ENCODE measurements around the gene SERPINA9. TPM values are rescaled to one million over a fixed set of nuclear protein-coding genes. Genes with fewer than 3 reads are reported as not detected.
"Not testable (repeated sequence)": the region's sequence is repeated elsewhere in the genome, so short reads cannot be mapped to it uniquely, and the experiment has no call there.

Gene SERPINA9
- total RNA-seq, 3 donors from 2014 or later (not counting 1 experiment from before 2014, with no cell fraction given): not detected

GRCh38 chr14:94483729-94484275 lies 7.8 kb upstream of the SERPINA9 start:
- no peak overlapping the region for H3K4me3 Mint-ChIP-seq
- 85% methylated on average over 4 of the region's 7 CpGs for WGBS (ENCODE audit: insufficient coverage)
- H3K4me1 Mint-ChIP-seq: no peaks in the 10 kb centered on the region
- peaks cover 0 to under 1% of the 10 kb centered on the region in 2 donors for H3K9me3 Mint-ChIP-seq
- Histone ChIP-seq H3K27me3 (ENCODE audit: control insufficient read depth, insufficient read depth, low read length) (peaks cover 7% of the 10 kb centered on the region), H3K4me3 (ENCODE audit: low read length) (no peak overlapping the region), H3K9me3 (ENCODE audit: control insufficient read depth, insufficient read depth, low read length) (peaks cover 4% of the 10 kb centered on the region), H3K36me3 (ENCODE audit: control insufficient read depth, insufficient read depth, low read length) (no peaks in the 10 kb centered on the region), H3K4me1 (ENCODE audit: control insufficient read depth, insufficient read depth, low read length) (peaks cover 9% of the 10 kb centered on the region), H3K27ac (ENCODE audit: low read length) (no peak overlapping the region)
- intact Hi-C loops (cut with micrococcal nuclease): no loop called here
- H3K27ac Mint-ChIP-seq: no peak overlapping the region
- ATAC-seq: no peak
- no peak for TF ChIP-seq CTCF (IDR thresholded peaks at IDR 0.05)
- H3K36me3 Mint-ChIP-seq: no peaks in the 10 kb centered on the region
- H3K27me3 Mint-ChIP-seq (ENCODE audit: low read depth in 2 of 2): peaks cover 9 to 16% of the 10 kb centered on the region in 2 donors
- DNase-seq: no peak

GRCh38 chr14:94483071-94483451 lies 7.1 kb upstream of the SERPINA9 start:
- Histone ChIP-seq H3K4me3 (ENCODE audit: low read length) (no peak overlapping the region), H3K4me1 (ENCODE audit: control insufficient read depth, insufficient read depth, low read length) (peaks cover 9% of the 10 kb centered on the region), H3K27ac (ENCODE audit: low read length) (no peak overlapping the region), H3K9me3 (ENCODE audit: control insufficient read depth, insufficient read depth, low read length) (peaks cover 6% of the 10 kb centered on the region), H3K27me3 (ENCODE audit: control insufficient read depth, insufficient read depth, low read length) (peaks cover 7% of the 10 kb centered on the region), H3K36me3 (ENCODE audit: control insufficient read depth, insufficient read depth, low read length) (no peaks in the 10 kb centered on the region)
- DNase-seq (no peak), ATAC-seq (no peak)
- Mint-ChIP-seq H3K4me3 (no peak overlapping the region), H3K36me3 (no peaks in the 10 kb centered on the region), H3K4me1 (no peaks in the 10 kb centered on the region), H3K27me3 (ENCODE audit: low read depth in 2 of 2) (peaks cover 9 to 16% of the 10 kb centered on the region in 2 donors), H3K9me3 (peaks cover 2 to 3% of the 10 kb centered on the region in 2 donors), H3K27ac (no peak overlapping the region)
- TF ChIP-seq CTCF (IDR thresholded peaks at IDR 0.05): no peak
- WGBS (ENCODE audit: insufficient coverage): 82% methylated on average over 10 of the region's 10 CpGs
- intact Hi-C loops (cut with micrococcal nuclease): no loop called here

GRCh38 chr14:94482132-94483070 lies 6.4 kb upstream of the SERPINA9 start:
- H3K4me3 ChIP-seq (ENCODE audit: low read length); ATAC-seq; H3K9me3 Mint-ChIP-seq; H3K4me1 ChIP-seq (ENCODE audit: control insufficient read depth, insufficient read depth, low read length); H3K27me3 ChIP-seq (ENCODE audit: control insufficient read depth, insufficient read depth, low read length); H3K4me1 Mint-ChIP-seq; H3K36me3 Mint-ChIP-seq; H3K9me3 ChIP-seq (ENCODE audit: control insufficient read depth, insufficient read depth, low read length); H3K4me3 Mint-ChIP-seq; DNase-seq; intact Hi-C loops (cut with micrococcal nuclease); H3K27ac Mint-ChIP-seq; H3K36me3 ChIP-seq (ENCODE audit: control insufficient read depth, insufficient read depth, low read length); H3K27ac ChIP-seq (ENCODE audit: low read length): not testable (repeated sequence)
- peaks cover 9 to 16% of the 10 kb centered on the region in 2 donors for H3K27me3 Mint-ChIP-seq (ENCODE audit: low read depth in 2 of 2)
- 92% methylated on average over 10 of the region's 10 CpGs for WGBS (ENCODE audit: insufficient coverage)

- 76% methylated on average over 5 of the region's 5 CpGs for WGBS (ENCODE audit: insufficient coverage)
- TF ChIP-seq CTCF (IDR thresholded peaks at IDR 0.05): no peak
- ATAC-seq (no peak), DNase-seq (no peak)
- Mint-ChIP-seq H3K27ac (no peak overlapping the region), H3K4me3 (no peak overlapping the region), H3K36me3 (no peaks in the 10 kb centered on the region), H3K27me3 (ENCODE audit: low read depth in 2 of 2) (peaks cover 9 to 16% of the 10 kb centered on the region in 2 donors), H3K9me3 (peaks cover 2 to 5% of the 10 kb centered on the region in 2 donors), H3K4me1 (no peaks in the 10 kb centered on the region)
- no peak overlapping the region for H3K4me3 ChIP-seq (ENCODE audit: low read length)
- peaks cover 5% of the 10 kb centered on the region for H3K27me3 ChIP-seq (ENCODE audit: control insufficient read depth, insufficient read depth, low read length)
- H3K36me3 ChIP-seq (ENCODE audit: control insufficient read depth, insufficient read depth, low read length): no peaks in the 10 kb centered on the region
- peaks cover 7% of the 10 kb centered on the region for H3K4me1 ChIP-seq (ENCODE audit: control insufficient read depth, insufficient read depth, low read length)
- intact Hi-C loops (cut with micrococcal nuclease): no loop called here
- H3K27ac ChIP-seq (ENCODE audit: low read length): no peak overlapping the region
- H3K9me3 ChIP-seq (ENCODE audit: control insufficient read depth, insufficient read depth, low read length): peaks cover 6% of the 10 kb centered on the region
These were observed 5.6 kb upstream of the SERPINA9 start for GRCh38 chr14:94481468-94482131.
